Mucosa of stomach (tissue), 1 donor: ENCODE measurements around the gene DHRS4L2.
A peak's percentile ranks its signal among the peaks of the same experiment; 100 is the strongest.
"Not testable (repeated sequence)": the region's sequence is repeated elsewhere in the genome, so short reads cannot be mapped to it uniquely, and the experiment has no call there.

Experiments
- H3K27me3 ChIP-seq: one replicate; pipeline ENCODE4 v1.7.0; 2013; ENCODE audit warnings: mild to moderate bottlenecking, low read length; ENCODE audit not compliant: control insufficient read depth, insufficient read depth
- H3K36me3 ChIP-seq: one replicate; pipeline ENCODE4 v1.7.0; 2013; ENCODE audit warnings: low read length; ENCODE audit not compliant: control insufficient read depth, insufficient read depth
- H3K4me1 ChIP-seq: one replicate; pipeline ENCODE4 v1.7.0; 2013; ENCODE audit warnings: mild to moderate bottlenecking, low read length; ENCODE audit not compliant: control insufficient read depth, insufficient read depth
- H3K4me3 ChIP-seq: one replicate; pipeline ENCODE4 v1.7.0; 2013; ENCODE audit warnings: low read length
- H3K9ac ChIP-seq: one replicate; pipeline ENCODE4 v1.7.0; 2013; ENCODE audit warnings: mild to moderate bottlenecking, low read length, moderate library complexity
- H3K9me3 ChIP-seq: one replicate; pipeline ENCODE4 v1.7.0; 2013; ENCODE audit warnings: mild to moderate bottlenecking, low read length, moderate library complexity; ENCODE audit not compliant: control insufficient read depth
- donor health status: Pancreatic carcinoma.

Gene DHRS4L2

GRCh38 chr14:23954279-23954614 is 34.5 kb upstream of the DHRS4L2 start:
- not testable (repeated sequence) for H3K27me3 ChIP-seq, H3K9me3 ChIP-seq, H3K4me1 ChIP-seq, H3K36me3 ChIP-seq
- peak overlapping the region; percentile 77 for H3K9ac ChIP-seq
- H3K4me3 ChIP-seq, result peak overlapping the region; percentile 90

GRCh38 chr14:23954965-23955364 is 33.8 kb upstream of the DHRS4L2 start:
- H3K9ac ChIP-seq, result peak overlapping the region; percentile 0

GRCh38 chr14:23955811-23956210 is 32.9 kb upstream of the DHRS4L2 start:
- H3K4me3 ChIP-seq, H3K27me3 ChIP-seq, H3K9ac ChIP-seq, H3K36me3 ChIP-seq, H3K4me1 ChIP-seq, H3K9me3 ChIP-seq: not testable (repeated sequence)

More at GRCh38 chr14:23954965-23955364, 33.8 kb upstream of the DHRS4L2 start:
- not testable (repeated sequence) for H3K27me3 ChIP-seq, H3K4me1 ChIP-seq, H3K4me3 ChIP-seq, H3K36me3 ChIP-seq, H3K9me3 ChIP-seq

GRCh38 chr14:23957913-23958569 is 30.7 kb upstream of the DHRS4L2 start:
- H3K9ac ChIP-seq, H3K9me3 ChIP-seq, H3K27me3 ChIP-seq, H3K4me3 ChIP-seq, H3K4me1 ChIP-seq, H3K36me3 ChIP-seq: not testable (repeated sequence)

DNA sequence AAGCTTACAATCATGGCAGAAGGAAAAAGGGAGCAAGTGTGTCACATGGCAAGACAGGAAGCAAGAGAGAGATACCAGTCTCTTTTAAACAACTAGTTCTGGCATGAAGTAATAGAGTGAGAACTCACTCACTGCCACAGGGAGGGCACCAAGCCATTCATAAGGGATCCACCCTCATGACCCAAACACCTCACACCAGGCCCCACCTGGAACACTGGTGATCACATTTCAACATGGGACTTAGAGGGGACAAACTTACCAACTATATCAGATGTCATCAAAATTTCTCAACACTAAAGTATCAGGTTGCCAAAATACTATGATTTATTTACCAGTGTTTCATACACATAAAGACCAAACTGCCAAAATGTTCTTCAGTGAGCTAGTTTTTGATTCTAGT is 27.8 kb upstream of the DHRS4L2 start:
- H3K4me3 ChIP-seq, H3K9me3 ChIP-seq, H3K4me1 ChIP-seq, H3K9ac ChIP-seq, H3K36me3 ChIP-seq, H3K27me3 ChIP-seq: not testable (repeated sequence)

GRCh38 chr14:23961704-23962103 is 27.0 kb upstream of the DHRS4L2 start:
- not testable (repeated sequence) for H3K36me3 ChIP-seq, H3K9ac ChIP-seq, H3K9me3 ChIP-seq, H3K27me3 ChIP-seq, H3K4me1 ChIP-seq, H3K4me3 ChIP-seq

GRCh38 chr14:23969130-23969480 is 19.6 kb upstream of the DHRS4L2 start:
- not testable (repeated sequence) for H3K9ac ChIP-seq, H3K4me3 ChIP-seq, H3K27me3 ChIP-seq, H3K9me3 ChIP-seq, H3K36me3 ChIP-seq, H3K4me1 ChIP-seq

- not testable (repeated sequence) for H3K4me3 ChIP-seq, H3K36me3 ChIP-seq, H3K4me1 ChIP-seq, H3K9me3 ChIP-seq, H3K27me3 ChIP-seq
- H3K9ac ChIP-seq, result peak overlapping the region; percentile 28
Measured at GRCh38 chr14:23969481-23970282, 19.0 kb upstream of the DHRS4L2 start.

DNA sequence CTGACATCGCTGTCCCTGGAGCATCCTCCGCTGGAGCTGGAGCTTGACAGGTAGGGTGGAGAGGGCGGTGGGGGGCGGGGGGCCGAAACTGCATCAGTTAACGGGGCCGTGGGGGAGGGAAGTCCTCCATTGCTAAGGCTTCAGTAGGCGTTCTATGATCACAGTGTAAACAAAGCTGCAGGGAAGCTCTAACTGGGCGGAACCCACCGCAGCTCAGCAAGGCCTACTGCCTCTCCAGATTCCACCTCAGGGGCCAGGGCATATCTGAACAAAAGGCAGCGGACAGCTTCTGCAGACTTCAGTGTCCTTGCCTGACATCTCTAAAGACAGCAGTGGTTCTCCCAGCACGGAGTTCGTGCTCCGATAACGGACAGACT is 18.5 kb upstream of the DHRS4L2 start:
- not testable (repeated sequence) for H3K27me3 ChIP-seq, H3K9me3 ChIP-seq, H3K36me3 ChIP-seq, H3K4me1 ChIP-seq, H3K9ac ChIP-seq, H3K4me3 ChIP-seq

DNA sequence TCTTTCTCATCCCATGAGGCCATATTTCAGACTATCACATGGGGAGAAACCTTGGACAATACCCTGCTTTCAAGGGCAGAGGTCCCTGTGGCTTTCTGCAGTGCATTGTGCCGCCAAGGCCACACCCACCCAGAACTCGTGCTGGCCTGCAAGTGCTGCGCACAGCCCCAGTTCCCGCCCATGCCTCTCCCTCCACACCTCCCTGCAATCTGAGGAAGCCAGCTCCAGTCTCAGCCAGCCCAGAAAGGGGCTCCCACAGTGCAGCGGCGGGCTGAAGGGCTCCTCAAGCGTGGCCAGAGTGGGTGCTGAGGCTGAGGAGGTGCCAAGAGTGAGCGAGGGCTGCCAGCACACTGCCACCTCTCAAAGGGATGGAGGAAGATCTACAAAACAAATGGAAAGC is 15.6 kb upstream of the DHRS4L2 start:
- H3K36me3 ChIP-seq, H3K9ac ChIP-seq, H3K9me3 ChIP-seq, H3K4me1 ChIP-seq, H3K4me3 ChIP-seq, H3K27me3 ChIP-seq: not testable (repeated sequence)

- not testable (repeated sequence) for H3K4me1 ChIP-seq, H3K9me3 ChIP-seq, H3K4me3 ChIP-seq, H3K36me3 ChIP-seq, H3K27me3 ChIP-seq, H3K9ac ChIP-seq
Measured at GRCh38 chr14:23974041-23974440, 14.7 kb upstream of the DHRS4L2 start.

DNA sequence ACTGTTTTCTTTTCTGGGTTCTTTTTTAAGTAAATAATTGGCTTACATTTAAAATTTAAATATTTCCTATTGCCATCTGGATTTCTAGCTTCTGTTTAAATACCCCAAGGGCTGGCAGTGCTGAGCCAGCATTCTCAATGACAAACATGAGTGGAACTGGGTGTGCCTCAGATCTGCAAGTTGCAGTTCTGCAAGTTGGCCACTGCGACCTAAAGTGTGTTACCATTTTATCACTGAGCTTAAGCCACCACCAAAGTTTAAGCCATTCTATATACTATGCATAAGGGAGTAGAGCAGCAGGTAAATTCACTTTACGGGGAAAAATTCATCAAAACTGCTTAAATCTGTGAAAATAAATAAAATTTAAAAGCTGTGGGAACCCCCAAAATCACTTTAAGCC is 11.5 kb upstream of the DHRS4L2 start:
- H3K36me3 ChIP-seq, H3K9ac ChIP-seq, H3K9me3 ChIP-seq, H3K4me3 ChIP-seq, H3K27me3 ChIP-seq, H3K4me1 ChIP-seq: not testable (repeated sequence)
